Neuronal stem cell (in vitro differentiated cells): ENCODE measurements around the gene CELA2B.
"Not testable (repeated sequence)": the region's sequence is repeated elsewhere in the genome, so short reads cannot be mapped to it uniquely, and the experiment has no call there.

Source experiments
- DNase-seq: peaks from one replicate; pipeline ENCODE4 v3.0.0-alpha.2; 2013; ENCODE audit warnings: low spot score
- H2AFZ ChIP-seq: one replicate; pipeline ENCODE4 v1.6.1; 2013; ENCODE audit warnings: mild to moderate bottlenecking, low read length, inconsistent platforms
- H2AK5ac ChIP-seq: 2 replicates; pipeline ENCODE4 v1.6.1; 2013; ENCODE audit warnings: low read depth, mild to moderate bottlenecking, inconsistent platforms, low read length, moderate library complexity, mixed read lengths
- H2BK120ac ChIP-seq: 2 replicates; pipeline ENCODE4 v1.6.1; 2013; ENCODE audit warnings: low read depth, mild to moderate bottlenecking, inconsistent platforms, low read length, moderate library complexity, mixed read lengths
- H2BK12ac ChIP-seq: one replicate; pipeline ENCODE4 v1.6.1; 2013; ENCODE audit warnings: low read length, inconsistent platforms
- H2BK15ac ChIP-seq: 2 replicates; pipeline ENCODE4 v1.6.1; 2013; ENCODE audit warnings: mild to moderate bottlenecking, low read length, inconsistent platforms, mixed read lengths
- H2BK5ac ChIP-seq: one replicate; pipeline ENCODE4 v1.6.1; 2013; ENCODE audit warnings: inconsistent platforms, mild to moderate bottlenecking, low read length, moderate library complexity
- H3K14ac ChIP-seq: one replicate; pipeline ENCODE4 v1.6.1; 2013; ENCODE audit warnings: low read length, inconsistent platforms
- H3K18ac ChIP-seq: 2 replicates; pipeline ENCODE4 v1.6.1; 2013; ENCODE audit warnings: low read length, inconsistent platforms
- H3K23ac ChIP-seq: 2 replicates; pipeline ENCODE4 v1.6.1; 2013; ENCODE audit warnings: low read depth, mild to moderate bottlenecking, mixed read lengths, low read length, inconsistent platforms; ENCODE audit not compliant: poor library complexity
- H3K27ac ChIP-seq: replicated peaks from 3 replicates; pipeline ENCODE4 v1.5.1; 2013; ENCODE audit warnings: low read length, inconsistent platforms
- H3K27me3 ChIP-seq, 3 experiments: 2 replicates each; pipeline ENCODE4 v1.6.1; 2013; ENCODE audit warnings: low read length in 3 of 3, mild to moderate bottlenecking in 2 of 3, inconsistent platforms in 1 of 3, low read depth in 1 of 3, mixed read lengths in 1 of 3, moderate library complexity in 1 of 3; ENCODE audit not compliant: control insufficient read depth in 3 of 3, insufficient read depth in 3 of 3
- H3K36me3 ChIP-seq, 2 donors: replicated peaks in 1 of 2; 2 replicates each; pipeline ENCODE4 v1.6.1; 2013; ENCODE audit warnings: low read length in 2 of 2; ENCODE audit not compliant: control insufficient read depth in 2 of 2, insufficient read depth in 2 of 2
- H3K4ac ChIP-seq: 2 replicates; pipeline ENCODE4 v1.6.1; 2013; ENCODE audit warnings: inconsistent platforms, mild to moderate bottlenecking, low read length, moderate library complexity
- H3K4me1 ChIP-seq, 2 donors: 1 replicate in 1 of 2; 2 replicates in 1 of 2; pipeline ENCODE4 v1.6.1; 2013; ENCODE audit warnings: low read length in 2 of 2, low read depth in 1 of 2; ENCODE audit not compliant: control insufficient read depth in 2 of 2, insufficient read depth in 1 of 2
- H3K4me2 ChIP-seq: one replicate; pipeline ENCODE4 v1.6.1; 2013; ENCODE audit warnings: mild to moderate bottlenecking, low read length, inconsistent platforms; ENCODE audit not compliant: insufficient read depth, poor library complexity, severe bottlenecking
- H3K4me3 ChIP-seq, 2 donors: 2 replicates each; pipeline ENCODE4 v1.5.1; 2013; ENCODE audit warnings: low read length in 2 of 2, mild to moderate bottlenecking in 2 of 2, inconsistent platforms in 1 of 2, moderate library complexity in 1 of 2
- H3K79me1 ChIP-seq: one replicate; pipeline ENCODE4 v1.6.1; 2013; ENCODE audit warnings: low read depth, mild to moderate bottlenecking, inconsistent platforms, low read length, moderate library complexity
- H3K9ac ChIP-seq: one replicate; pipeline ENCODE4 v1.6.1; 2013; ENCODE audit warnings: mild to moderate bottlenecking, low read depth, low read length, inconsistent platforms; ENCODE audit not compliant: poor library complexity
- H3K9me3 ChIP-seq, 2 donors: replicated peaks in 1 of 2; 2 replicates each; pipeline versions ENCODE3 to v1.6.1; 2013; ENCODE audit warnings: low read length in 2 of 2, mild to moderate bottlenecking in 2 of 2, inconsistent platforms in 1 of 2, low read depth in 1 of 2, mixed read lengths in 1 of 2, moderate library complexity in 1 of 2; ENCODE audit not compliant: control insufficient read depth in 2 of 2, insufficient read depth in 1 of 2
- H4K8ac ChIP-seq: one replicate; pipeline ENCODE4 v1.6.1; 2013; ENCODE audit warnings: low read depth, mild to moderate bottlenecking, inconsistent platforms, low read length, moderate library complexity
- H4K91ac ChIP-seq: one replicate; pipeline ENCODE4 v1.6.1; 2013; ENCODE audit warnings: low read length, low read depth, mild to moderate bottlenecking, inconsistent platforms; ENCODE audit not compliant: poor library complexity
- WGBS, 2 donors: extraction: QIAGEN DNeasy Blood & Tissue Kit; methylation state at CpG; one replicate each; pipeline ENCODE4 v1.1.7; 2013; ENCODE audit warnings: missing lambda C conversion rate in 2 of 2, mixed read lengths in 1 of 2; ENCODE audit not compliant: insufficient read length in 2 of 2, insufficient replicate concordance in 1 of 2; ENCODE audit errors: extremely low coverage in 2 of 2; 5-methylcytosine and 5-hydroxymethylcytosine counted together

CELA2B gene

DNA sequence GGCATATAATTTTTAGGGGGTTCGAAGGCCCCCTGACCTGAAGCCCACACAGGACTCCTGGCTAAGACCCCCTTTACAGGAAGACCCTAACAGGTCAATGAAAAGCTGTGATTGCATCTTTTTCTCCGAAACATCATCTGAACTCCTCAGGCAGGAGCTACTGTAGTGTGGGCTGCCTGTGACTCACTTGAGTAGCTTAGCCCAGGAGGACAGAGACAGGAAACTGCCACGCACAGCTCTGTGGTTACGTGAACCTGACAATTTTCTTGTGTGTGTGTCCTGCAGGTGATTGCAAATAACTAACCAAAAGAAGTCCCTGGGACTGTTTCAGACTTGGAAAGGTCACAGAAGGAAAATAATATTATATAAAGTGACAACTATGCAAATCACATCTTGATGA is 15.1 kb downstream of the CELA2B start:
- H3K9me3 ChIP-seq, H2AFZ ChIP-seq, H2BK12ac ChIP-seq, H4K8ac ChIP-seq, H3K23ac ChIP-seq, H3K4me3 ChIP-seq, H2BK120ac ChIP-seq, H3K4me2 ChIP-seq, H3K18ac ChIP-seq, H2AK5ac ChIP-seq, H3K27ac ChIP-seq, H2BK15ac ChIP-seq, H2BK5ac ChIP-seq, H3K79me1 ChIP-seq, H3K27me3 ChIP-seq, H3K4ac ChIP-seq, H3K14ac ChIP-seq, H3K9ac ChIP-seq, H3K4me1 ChIP-seq, DNase-seq, H4K91ac ChIP-seq: not testable (repeated sequence)
- peaks cover 7 to 21% of the 10 kb centered on the region in 2 donors for H3K36me3 ChIP-seq
- WGBS, 2 donors = no CpG with 5 or more reads among the region's 4 CpGs

DNA sequence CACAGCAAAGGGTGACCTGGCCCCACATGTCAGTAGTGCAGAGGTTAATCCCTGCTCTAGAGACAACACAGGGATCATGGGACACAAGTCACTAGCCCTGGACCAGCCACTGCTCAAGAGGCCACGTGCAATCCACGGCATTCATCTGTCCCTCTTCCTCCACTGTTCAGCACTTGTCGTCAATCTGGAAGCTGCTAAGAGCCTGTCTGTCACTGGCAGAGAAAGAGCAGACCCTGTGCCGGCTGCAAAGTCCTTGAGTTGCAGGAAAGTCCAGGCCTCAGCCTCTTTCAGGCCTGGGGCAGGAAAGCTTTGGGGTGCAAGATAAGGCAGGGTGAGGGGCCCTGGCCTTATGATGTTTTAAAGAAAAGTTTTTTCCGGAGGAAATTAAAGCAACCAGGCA is 16.7 kb downstream of the CELA2B start:
- WGBS, 2 donors = no CpG with 5 or more reads among the region's 5 CpGs
- Histone ChIP-seq H2BK5ac (no peak overlapping the region), H3K36me3 (peaks cover 7 to 21% of the 10 kb centered on the region in 2 donors), H3K79me1 (peaks cover 5% of the 10 kb centered on the region), H2BK120ac (no peak overlapping the region), H2BK12ac (no peak overlapping the region), H3K4me2 (no peak overlapping the region), H2AK5ac (no peak overlapping the region), H3K9ac (peak overlapping the region; percentile 9), H3K4me3 (no peak overlapping the region), H3K14ac (no peak overlapping the region), H4K91ac (no peak overlapping the region), H3K27me3 (no peaks in the 10 kb centered on the region), H4K8ac (no peak overlapping the region), H3K4me1 (no peaks in the 10 kb centered on the region), H3K23ac (peak overlapping the region; percentile 17), H3K18ac (no peak overlapping the region), H3K4ac (no peak overlapping the region), H2AFZ (no peak overlapping the region), H2BK15ac (no peak overlapping the region), H3K27ac (no peak overlapping the region), H3K9me3 (peaks cover 0 to 1% of the 10 kb centered on the region in 2 donors)
- no peak for DNase-seq

DNA sequence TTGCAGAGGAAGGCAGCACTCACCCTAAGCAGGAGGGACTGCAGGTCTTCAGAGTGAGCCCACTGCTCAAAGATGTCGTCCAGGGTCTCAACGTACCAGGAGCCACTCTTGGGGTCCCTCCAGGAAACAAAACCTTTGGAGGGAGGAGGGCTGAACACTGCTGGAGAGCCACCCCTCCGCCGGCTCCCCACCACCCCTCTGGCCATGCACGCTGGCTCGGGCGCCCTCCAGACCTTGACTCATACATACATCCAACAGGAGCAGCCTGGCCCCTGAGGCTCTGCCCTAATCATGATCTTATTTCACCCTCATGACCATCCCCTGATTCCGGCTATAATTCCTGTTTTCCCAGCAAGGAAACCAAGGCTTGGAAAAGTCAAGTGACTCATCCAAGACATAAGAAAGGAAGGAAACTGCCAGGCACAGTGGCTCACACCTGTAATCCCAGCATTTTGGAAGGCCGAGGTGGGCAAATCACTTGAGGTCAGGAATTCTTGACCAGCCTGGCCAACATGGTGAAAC is 18.0 kb downstream of the CELA2B start:
- Histone ChIP-seq H3K14ac (no peak overlapping the region), H3K79me1 (peaks cover 5% of the 10 kb centered on the region), H2BK15ac (no peak overlapping the region), H3K27me3 (no peaks in the 10 kb centered on the region), H3K36me3 (peaks cover 7 to 21% of the 10 kb centered on the region in 2 donors), H3K18ac (no peak overlapping the region), H3K9ac (no peak overlapping the region), H4K8ac (no peak overlapping the region), H3K27ac (no peak overlapping the region), H3K4me2 (no peak overlapping the region), H4K91ac (no peak overlapping the region), H3K4me3 (no peak overlapping the region), H2BK12ac (no peak overlapping the region), H2BK120ac (no peak overlapping the region), H3K4me1 (no peaks in the 10 kb centered on the region), H3K23ac (no peak overlapping the region), H2AK5ac (no peak overlapping the region), H2AFZ (no peak overlapping the region), H2BK5ac (peak overlapping the region; percentile 66), H3K9me3 (peaks cover 0 to 4% of the 10 kb centered on the region in 2 donors), H3K4ac (no peak overlapping the region)
- DNase-seq = no peak
- WGBS, 2 donors = no CpG with 5 or more reads among the region's 9 CpGs

GRCh38 chr1:15500184-15501178 is 24.6 kb downstream of the CELA2B start:
- no peak overlapping the region for H4K91ac ChIP-seq
- no peak overlapping the region for H4K8ac ChIP-seq
- H3K9ac ChIP-seq = no peak overlapping the region
- H2BK12ac ChIP-seq = no peak overlapping the region
- H3K4me2 ChIP-seq = no peak overlapping the region
- peak overlapping the region; percentile 33 for H3K14ac ChIP-seq
- DNase-seq = no peak
- no peak overlapping the region for H2BK120ac ChIP-seq
- no peak overlapping the region for H2AFZ ChIP-seq
- H2BK5ac ChIP-seq = peak overlapping the region; percentile 72
- H3K27ac ChIP-seq = no peak overlapping the region
- no peak overlapping the region for H3K4me3 ChIP-seq
- peak overlapping the region; percentile 27 for H3K23ac ChIP-seq
- H3K4me1 ChIP-seq = peaks cover 3 to 4% of the 10 kb centered on the region in 2 donors
- H2AK5ac ChIP-seq = no peak overlapping the region
- H3K79me1 ChIP-seq = no peaks in the 10 kb centered on the region
- peak overlapping the region; percentile 16 for H3K18ac ChIP-seq
- H2BK15ac ChIP-seq = no peak overlapping the region
- H3K4ac ChIP-seq = no peak overlapping the region
- H3K27me3 ChIP-seq = no peaks in the 10 kb centered on the region
- H3K9me3 ChIP-seq = peaks cover 0 to 4% of the 10 kb centered on the region in 2 donors
- H3K36me3 ChIP-seq = peaks cover 2 to 3% of the 10 kb centered on the region in 2 donors
- WGBS, 2 donors = no CpG with 5 or more reads among the region's 19 CpGs
